Measurements from ENCODE around the gene CETP.

The CETP gene

DNA sequence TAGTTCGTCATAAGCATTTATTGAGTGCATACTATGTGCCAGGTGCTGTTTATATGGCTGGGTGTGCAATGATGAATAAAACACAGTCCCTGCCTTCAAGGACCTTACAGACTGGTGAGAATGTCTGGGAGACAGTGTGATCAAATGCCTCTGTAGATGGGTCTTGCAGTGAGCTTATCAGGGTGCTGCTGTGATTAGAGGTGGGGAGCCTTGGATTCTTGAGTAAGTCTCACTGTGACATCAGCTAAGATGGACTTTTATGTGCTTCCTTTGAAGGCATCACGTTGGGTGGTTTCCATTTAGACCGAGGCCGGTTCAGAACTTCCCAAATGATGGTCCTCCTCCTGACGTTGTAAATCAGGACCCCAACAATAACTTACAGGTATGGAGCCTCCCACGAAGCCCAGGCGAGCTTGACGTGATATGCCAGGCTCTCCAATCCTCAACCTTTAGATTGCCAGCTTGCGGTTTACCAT lies 19.9 kb upstream of the CETP start:
- DNase-seq (ENCODE audit: low spot score): no peak
- TF ChIP-seq, protein P1, sequence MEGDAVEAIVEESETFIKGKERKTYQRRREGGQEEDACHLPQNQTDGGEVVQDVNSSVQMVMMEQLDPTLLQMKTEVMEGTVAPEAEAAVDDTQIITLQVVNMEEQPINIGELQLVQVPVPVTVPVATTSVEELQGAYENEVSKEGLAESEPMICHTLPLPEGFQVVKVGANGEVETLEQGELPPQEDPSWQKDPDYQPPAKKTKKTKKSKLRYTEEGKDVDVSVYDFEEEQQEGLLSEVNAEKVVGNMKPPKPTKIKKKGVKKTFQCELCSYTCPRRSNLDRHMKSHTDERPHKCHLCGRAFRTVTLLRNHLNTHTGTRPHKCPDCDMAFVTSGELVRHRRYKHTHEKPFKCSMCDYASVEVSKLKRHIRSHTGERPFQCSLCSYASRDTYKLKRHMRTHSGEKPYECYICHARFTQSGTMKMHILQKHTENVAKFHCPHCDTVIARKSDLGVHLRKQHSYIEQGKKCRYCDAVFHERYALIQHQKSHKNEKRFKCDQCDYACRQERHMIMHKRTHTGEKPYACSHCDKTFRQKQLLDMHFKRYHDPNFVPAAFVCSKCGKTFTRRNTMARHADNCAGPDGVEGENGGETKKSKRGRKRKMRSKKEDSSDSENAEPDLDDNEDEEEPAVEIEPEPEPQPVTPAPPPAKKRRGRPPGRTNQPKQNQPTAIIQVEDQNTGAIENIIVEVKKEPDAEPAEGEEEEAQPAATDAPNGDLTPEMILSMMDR (IDR thresholded peaks at IDR 0.05; ENCODE audit: extremely low read depth, insufficient read depth, missing control alignments): no peak
- in situ Hi-C loops (cut with MboI; ENCODE audit: low pct_unique_long_range_greater_than_20kb, low sequenced_read_pairs, unreplicated experiment): no loop called here

DNA sequence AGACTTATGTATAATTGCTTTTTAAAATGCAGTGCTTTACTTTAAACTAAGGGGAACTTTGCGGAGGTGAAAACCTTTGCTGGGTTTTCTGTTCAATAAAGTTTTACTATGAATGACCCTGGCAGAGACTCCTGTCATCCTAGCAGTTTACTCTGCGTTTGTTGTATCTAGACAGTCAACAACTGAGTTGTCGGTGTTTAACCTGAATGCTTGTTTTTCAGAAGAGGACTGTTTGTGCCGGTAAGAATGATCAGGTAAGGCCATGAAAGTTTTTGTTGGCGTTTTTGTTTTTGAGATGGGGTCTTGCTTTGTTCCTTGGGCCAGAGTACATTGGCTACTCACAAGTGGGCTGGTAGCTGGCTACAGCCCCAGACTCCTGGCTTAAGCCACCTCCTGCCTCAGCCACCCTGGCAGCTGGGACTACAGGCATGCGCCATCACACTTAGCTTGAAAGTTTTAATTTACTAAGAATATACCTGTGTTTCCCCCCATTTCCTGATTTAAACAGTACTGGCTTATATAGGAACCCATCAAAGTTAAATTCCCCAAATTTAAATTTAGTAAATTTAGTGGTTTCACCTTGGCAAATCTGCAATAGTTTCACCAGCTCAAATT lies 17.9 kb upstream of the CETP start:
- no peak for DNase-seq (ENCODE audit: low spot score)
- in situ Hi-C loops (cut with MboI; ENCODE audit: low pct_unique_long_range_greater_than_20kb, low sequenced_read_pairs, unreplicated experiment): no loop called here
- TF ChIP-seq, protein P1 (IDR thresholded peaks at IDR 0.05; ENCODE audit: extremely low read depth, insufficient read depth, missing control alignments): no peak

DNA sequence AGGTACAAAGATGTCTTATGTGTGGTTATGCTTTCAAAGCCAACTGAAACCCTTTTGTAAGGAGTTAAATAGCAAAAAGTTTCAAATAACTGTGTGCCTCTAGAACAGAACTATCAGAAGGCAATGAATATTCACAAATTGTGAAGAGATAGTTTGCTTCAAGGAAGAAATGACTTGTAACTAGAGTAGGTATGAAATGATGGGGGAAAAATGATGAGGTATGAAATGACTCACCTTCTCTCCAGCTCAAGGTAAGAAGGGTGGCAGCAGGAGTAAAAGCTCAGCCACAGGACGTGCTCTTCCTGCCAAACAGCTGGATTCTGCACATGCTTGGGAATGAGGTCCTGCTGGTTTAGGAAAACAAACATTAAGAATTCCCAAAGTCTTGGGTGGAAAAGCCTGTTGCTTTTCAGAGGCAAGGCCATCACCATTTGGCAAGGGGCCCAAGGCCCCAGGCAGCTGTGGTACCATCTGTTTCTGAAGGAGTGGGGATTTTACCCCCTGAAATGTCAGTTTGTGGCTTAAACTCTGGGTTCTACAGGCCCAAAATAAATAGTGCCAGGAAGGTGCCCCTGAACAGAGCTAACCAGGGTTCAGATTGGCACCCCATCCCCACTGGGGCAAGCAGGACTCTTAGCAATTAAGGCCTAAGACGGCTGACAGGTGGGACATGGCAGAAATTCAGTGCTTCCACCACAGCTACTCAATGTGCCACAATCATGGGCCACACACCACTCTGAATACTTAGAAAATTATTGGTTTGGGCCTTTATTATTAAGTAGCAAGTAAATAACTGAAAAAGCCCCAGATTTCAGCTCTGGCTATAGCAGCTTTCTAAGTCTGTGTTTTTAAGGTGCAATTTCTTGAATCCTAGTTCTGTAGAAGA lies 16.6 kb upstream of the CETP start:
- TF ChIP-seq, protein P1 (IDR thresholded peaks at IDR 0.05; ENCODE audit: extremely low read depth, insufficient read depth, missing control alignments): no peak
- no peak for DNase-seq (ENCODE audit: low spot score)
- in situ Hi-C loops (cut with MboI; ENCODE audit: low pct_unique_long_range_greater_than_20kb, low sequenced_read_pairs, unreplicated experiment): no loop called here

DNA sequence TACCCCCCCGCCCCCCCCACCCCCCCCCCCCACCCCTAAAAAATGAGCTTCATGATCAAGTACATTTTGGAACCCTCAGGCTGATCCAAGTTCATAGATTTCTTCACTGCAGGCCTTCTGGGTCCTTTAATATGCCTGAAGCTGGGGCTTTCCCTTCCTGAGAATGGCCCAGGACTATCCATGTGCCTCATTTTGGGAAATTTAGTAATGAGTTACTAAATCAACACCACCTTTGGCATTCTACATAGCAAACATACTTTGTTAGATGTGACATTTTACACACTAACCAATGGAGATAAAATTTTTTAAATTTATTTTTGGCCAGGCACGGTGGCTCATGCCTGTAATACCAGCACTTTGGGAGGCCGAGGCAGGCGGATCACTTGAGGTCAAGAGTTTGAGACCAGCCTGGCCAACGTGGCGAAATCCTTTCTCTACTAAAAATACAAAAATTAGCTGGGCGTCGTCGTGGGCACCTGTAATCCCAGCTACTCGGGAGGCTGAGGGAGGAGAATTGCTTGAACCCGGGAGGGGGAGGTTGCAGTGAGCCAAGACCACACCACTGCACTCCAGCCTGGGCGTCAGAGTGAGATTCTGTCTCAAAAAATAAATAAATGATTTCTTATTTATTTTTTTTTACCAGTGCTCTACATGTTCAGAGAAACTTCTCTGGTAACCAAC lies 15.8 kb upstream of the CETP start:
- DNase-seq (ENCODE audit: low spot score): no peak
- TF ChIP-seq, protein P1 (IDR thresholded peaks at IDR 0.05; ENCODE audit: extremely low read depth, insufficient read depth, missing control alignments): no peak
- in situ Hi-C loops (cut with MboI; ENCODE audit: low pct_unique_long_range_greater_than_20kb, low sequenced_read_pairs, unreplicated experiment): no loop called here

DNA sequence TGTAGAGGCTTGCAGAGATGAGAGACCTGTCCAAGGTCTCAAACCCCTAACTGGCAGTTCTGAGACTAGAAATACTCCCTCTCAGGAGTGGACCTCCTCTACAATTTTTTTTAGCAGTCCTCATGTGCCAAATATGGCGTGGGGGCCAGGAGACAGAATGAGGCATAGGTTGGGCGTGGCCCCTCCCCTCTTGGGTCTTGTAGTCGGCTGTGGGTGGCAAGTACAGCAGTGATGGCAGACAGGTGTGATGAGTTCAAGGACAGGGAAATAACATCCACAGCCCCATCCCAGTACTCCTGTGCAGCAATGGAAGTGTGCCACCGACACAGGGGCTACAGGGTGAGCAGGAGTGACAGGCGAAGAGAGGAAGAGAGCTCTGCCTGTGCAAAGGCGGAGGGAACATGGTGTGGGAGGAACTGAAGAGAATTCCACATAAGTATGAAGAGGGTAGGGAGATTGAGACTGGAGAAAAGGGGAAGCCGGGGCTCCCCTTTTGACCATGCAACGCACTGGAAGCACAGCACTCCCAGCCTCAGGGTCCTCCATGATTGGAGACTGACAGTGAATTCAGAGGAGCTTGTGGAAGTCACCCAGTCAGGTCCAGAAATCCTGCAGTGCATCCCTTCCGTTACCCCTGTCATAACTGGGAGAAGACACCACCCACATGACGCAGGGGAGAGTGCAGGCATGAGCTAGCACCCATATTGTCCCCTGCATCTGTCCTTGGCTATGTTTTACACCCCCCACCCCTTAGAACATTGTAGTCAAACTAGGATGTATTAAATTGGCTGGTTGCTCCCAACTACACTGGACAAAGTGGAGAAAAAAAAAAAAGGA lies 14.8 kb upstream of the CETP start:
- TF ChIP-seq, protein P1 (IDR thresholded peaks at IDR 0.05; ENCODE audit: extremely low read depth, insufficient read depth, missing control alignments): no peak
- DNase-seq (ENCODE audit: low spot score): no peak
- in situ Hi-C loops (cut with MboI; ENCODE audit: low pct_unique_long_range_greater_than_20kb, low sequenced_read_pairs, unreplicated experiment): no loop called here

- DNase-seq (ENCODE audit: low spot score): no peak
- in situ Hi-C loops (cut with MboI; ENCODE audit: low pct_unique_long_range_greater_than_20kb, low sequenced_read_pairs, unreplicated experiment): no loop called here
- TF ChIP-seq, protein P1 (IDR thresholded peaks at IDR 0.05; ENCODE audit: extremely low read depth, insufficient read depth, missing control alignments): no peak
Observed at GRCh38 chr16:56947604-56947995, 14.2 kb upstream of the CETP start.

Measured in GM13977 (cell line).